Measurements from ENCODE around the gene RASSF8. TPM values are rescaled to one million over a fixed set of nuclear protein-coding genes. Genes with fewer than 3 reads are reported as not detected.

Gene RASSF8
- total and polyA plus RNA-seq, 2 of the 8 experiments (the other 6 are each of a cell fraction or from before 2014, with no cell fraction given), result 6.4 to 46.7 TPM

DNA sequence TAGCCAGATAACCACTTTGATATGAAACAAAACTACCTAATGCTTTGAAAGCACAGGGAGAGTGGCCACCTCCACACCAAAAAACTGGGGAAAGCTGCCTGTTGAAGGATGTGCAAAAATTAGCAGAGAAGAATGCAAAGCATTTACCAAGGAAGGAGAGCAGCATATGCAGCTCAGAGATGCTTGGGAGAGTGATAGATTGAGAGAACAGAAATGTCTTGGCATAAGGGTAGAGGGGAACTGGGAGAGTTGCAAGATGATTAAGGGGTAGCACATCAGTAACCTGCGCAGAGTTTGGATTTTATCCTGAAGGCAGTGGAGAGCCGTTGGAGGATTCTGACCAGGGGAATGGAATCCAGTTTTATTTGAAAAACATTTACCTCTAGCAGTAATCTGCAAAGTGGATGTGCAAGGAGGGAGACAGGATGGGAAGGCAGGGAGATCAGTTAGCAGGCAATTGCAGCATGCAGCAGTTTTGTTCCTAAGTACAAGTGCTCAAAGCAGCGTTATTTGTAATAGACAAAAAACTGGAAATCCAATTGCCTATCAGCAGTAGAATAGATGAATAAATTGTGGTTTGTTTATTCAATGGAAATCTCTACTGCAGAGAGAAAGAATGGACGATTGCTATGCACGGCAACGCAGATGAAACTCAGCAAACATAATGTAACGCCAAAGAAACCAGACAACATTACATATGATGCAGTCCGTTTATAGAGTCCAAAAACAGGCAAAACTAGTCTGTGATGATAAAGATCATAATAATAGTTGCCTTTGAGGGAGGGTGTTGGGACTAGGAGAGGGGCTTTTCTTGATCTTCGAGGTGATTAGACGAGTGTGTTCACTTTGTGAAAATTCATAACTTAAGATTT lies 84.9 kb downstream of the RASSF8 start:
- CTCF ChIA-PET (ENCODE audit: partially characterized antibody), result no interaction called here

More for the DNA sequence above, 84.9 kb downstream of the RASSF8 start:
- H3K27ac ChIP-seq (ENCODE audit: low read depth, low read length), result no peak overlapping the region
- WGBS, 2 experiments (ENCODE audit: extremely low coverage in 1 of 2, insufficient coverage in 1 of 2, insufficient read length in 1 of 2, insufficient replicate concordance in 2 of 2, low coverage in 1 of 2, low lambda C conversion rate in 2 of 2, missing lambda C conversion rate in 1 of 2), result 92% methylated on average over 10 of the region's 10 CpGs; no CpG with 5 or more reads in 1 of the 2 experiments
- peaks cover 0 to 41% of the 10 kb centered on the region in 2 experiments; a peak in 2 of 4 replicates for H3K79me2 ChIP-seq (ENCODE audit: control insufficient read depth in 1 of 2, insufficient read depth in 2 of 2, low read length in 2 of 2)
- H2BK12ac ChIP-seq (ENCODE audit: low read depth, low read length), result no peak overlapping the region
- H3K23ac ChIP-seq (ENCODE audit: insufficient read length), result no peak overlapping the region
- H3K14ac ChIP-seq (ENCODE audit: insufficient read length), result no peak overlapping the region
- H3K4me1 ChIP-seq (replicated peaks in 1 of 4; ENCODE audit: control insufficient read depth in 3 of 4, insufficient read depth in 4 of 4, low read length in 3 of 4), result peaks cover 0 to 20% (median 6%) of the 10 kb centered on the region in 4 experiments; a peak in 3 of 7 replicates
- no peak overlapping the region for H3K4ac ChIP-seq (replicated peaks; ENCODE audit: insufficient read length, low read depth, low read length)
- no peaks in the 10 kb centered on the region for H3K36me3 ChIP-seq (ENCODE audit: control insufficient read depth in 2 of 4, insufficient read depth in 4 of 4, low read length in 3 of 4)
- no peak overlapping the region for H2BK120ac ChIP-seq (replicated peaks; ENCODE audit: low read depth, low read length)
- H2AFZ ChIP-seq (ENCODE audit: low read length), result no peak overlapping the region
- no peak for TF ChIP-seq CBX5 (IDR thresholded peaks at IDR 0.05; ENCODE audit: low read depth, low read length)
- TF ChIP-seq JUN (IDR thresholded peaks at IDR 0.05; ENCODE audit: low read depth, low read length), result no peak
- TF ChIP-seq USF2 (IDR thresholded peaks at IDR 0.05; ENCODE audit: low read length), result no peak
- TF ChIP-seq, protein P1, sequence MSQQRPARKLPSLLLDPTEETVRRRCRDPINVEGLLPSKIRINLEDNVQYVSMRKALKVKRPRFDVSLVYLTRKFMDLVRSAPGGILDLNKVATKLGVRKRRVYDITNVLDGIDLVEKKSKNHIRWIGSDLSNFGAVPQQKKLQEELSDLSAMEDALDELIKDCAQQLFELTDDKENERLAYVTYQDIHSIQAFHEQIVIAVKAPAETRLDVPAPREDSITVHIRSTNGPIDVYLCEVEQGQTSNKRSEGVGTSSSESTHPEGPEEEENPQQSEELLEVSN (IDR thresholded peaks at IDR 0.05), result no peak
- no peak for TF ChIP-seq CBX8 (IDR thresholded peaks at IDR 0.05; ENCODE audit: borderline replicate concordance, low read depth, low read length)
- TF ChIP-seq EP300 (IDR thresholded peaks at IDR 0.05; ENCODE audit: borderline replicate concordance in 1 of 2, low read depth in 2 of 2, low read length in 2 of 2), result no peak
- no peak for TF ChIP-seq SUZ12 (IDR thresholded peaks at IDR 0.05; ENCODE audit: low read length)
- no peak for TF ChIP-seq BCL11A (IDR thresholded peaks at IDR 0.05; ENCODE audit: low read depth in 2 of 2, low read length in 2 of 2)
- peaks cover 0 to 1% (median 0%) of the 10 kb centered on the region in 4 experiments; a peak in 1 of 7 replicates for H3K27me3 ChIP-seq (replicated peaks in 1 of 4; ENCODE audit: control insufficient read depth in 3 of 4, extremely low read depth in 1 of 4, insufficient read depth in 3 of 4, low read length in 3 of 4)
- no peak overlapping the region for H3K56ac ChIP-seq (replicated peaks; ENCODE audit: insufficient read length, low read depth, low read length)
- H3K4me2 ChIP-seq (ENCODE audit: insufficient read depth in 1 of 2, low read depth in 2 of 2, low read length in 2 of 2), result 0 out of 4 replicates have a peak overlapping the region, but pooled peaks of 1 of the 2 experiments have one; percentile 25
- peaks cover 5 to 8% of the 10 kb centered on the region in 2 experiments for H4K20me1 ChIP-seq (replicated peaks in 1 of 2; ENCODE audit: control insufficient read depth in 1 of 2, insufficient read depth in 2 of 2, low read length in 2 of 2)
- no peak overlapping the region for H3K18ac ChIP-seq (ENCODE audit: extremely low read depth, low read length)
- DNase-seq (ENCODE audit: low read depth in 1 of 2, low spot score in 2 of 2) (no peak), FAIRE-seq (no peak)
- H3K79me1 ChIP-seq (ENCODE audit: low read depth, low read length), result no peaks in the 10 kb centered on the region
- H2BK15ac ChIP-seq (ENCODE audit: low read length), result no peak overlapping the region
- no peak overlapping the region for H3K4me3 ChIP-seq (ENCODE audit: extremely low read depth in 1 of 4, insufficient read depth in 2 of 4, low read depth in 3 of 4, low read length in 4 of 4)
- no peak overlapping the region for H4K8ac ChIP-seq (ENCODE audit: extremely low read depth, insufficient read depth, low read length)
- peaks cover 2% of the 10 kb centered on the region; the same call in 1 of the 2 replicates for H3K23me2 ChIP-seq (ENCODE audit: low read depth, low read length)
- H4K5ac ChIP-seq (ENCODE audit: insufficient read length, low read depth, low read length), result no peak overlapping the region
- no peak overlapping the region for H4K91ac ChIP-seq (replicated peaks; ENCODE audit: insufficient read length, low read length)
- POLR2A ChIA-PET (ENCODE audit: partially characterized antibody), result no interaction called here
- no peak overlapping the region for H3K9ac ChIP-seq (replicated peaks in 1 of 4; ENCODE audit: extremely low read depth in 1 of 4, low read depth in 3 of 4, low read length in 3 of 4)
- H3K9me3 ChIP-seq (ENCODE audit: insufficient read depth in 2 of 2, low read depth in 1 of 2, low read length in 1 of 2), result no peaks in the 10 kb centered on the region
- no peak overlapping the region for H2BK5ac ChIP-seq (ENCODE audit: low read depth, low read length)
- H2AK5ac ChIP-seq (ENCODE audit: low read depth, low read length), result 0 out of 2 replicates have a peak overlapping the region, but pooled peaks have one; percentile 28
- no peak overlapping the region for H2BK20ac ChIP-seq (ENCODE audit: low read length)
